GM12878 (cell line): ENCODE data around the gene POU2F1. TPM values are rescaled to one million over a fixed set of nuclear protein-coding genes. Genes with fewer than 3 reads are reported as not detected.

Source experiments
- ATF2 ChIP-seq: IDR thresholded peaks from 2 replicates; pipeline ENCODE4 v1.6.1; 2012; ENCODE audit warnings: low read length, inconsistent platforms
- MTA2 ChIP-seq: fragments of 450-650 bp; IDR thresholded peaks from 2 replicates; pipeline ENCODE4 v1.6.1; 2016; ENCODE audit warnings: low read depth, mild to moderate bottlenecking, moderate library complexity
- MXI1 ChIP-seq: fragments of 150-350 bp; IDR thresholded peaks from 2 replicates; pipeline ENCODE4 v1.6.1; 2011; ENCODE audit warnings: low read depth, mild to moderate bottlenecking, inconsistent platforms, low read length, improper control_type of control experiment
- PBX3 ChIP-seq: IDR thresholded peaks from 2 replicates; pipeline ENCODE4 v1.6.1; 2011; ENCODE audit warnings: mild to moderate bottlenecking, low read depth, low read length, moderate library complexity; ENCODE audit not compliant: insufficient replicate concordance
- PKNOX1 ChIP-seq: fragments of 450-650 bp; IDR thresholded peaks from 2 replicates; pipeline ENCODE4 v1.6.1; 2016; ENCODE audit warnings: mild to moderate bottlenecking
- POU2F2 ChIP-seq: IDR thresholded peaks from 3 replicates; pipeline ENCODE4 v1.6.1; 2011; ENCODE audit warnings: low read depth, mild to moderate bottlenecking, low read length, borderline replicate concordance
- RBBP5 ChIP-seq: fragments of 200-600 bp; sonication (generic); conservative IDR thresholded peaks from 2 replicates; pipeline ENCODE4 v1.6.1; 2016
- SMAD5 ChIP-seq: IDR thresholded peaks from 2 replicates; pipeline ENCODE4 v1.6.1; 2016; ENCODE audit warnings: antibody characterized with exemption, low read depth
- SP1 ChIP-seq: IDR thresholded peaks from one replicate; pipeline ENCODE4 v1.6.1; 2011; ENCODE audit warnings: low read depth, low read length
- SUZ12 ChIP-seq: fragments of 200-600 bp; sonication (generic); IDR thresholded peaks from one replicate; pipeline ENCODE4 v1.6.1; 2018; ENCODE audit warnings: antibody characterized with exemption, mild to moderate bottlenecking; ENCODE audit not compliant: unreplicated experiment
- TCF3 ChIP-seq: IDR thresholded peaks from 2 replicates; pipeline ENCODE4 v1.6.1; 2012; ENCODE audit warnings: low read depth, mild to moderate bottlenecking, low read length, borderline replicate concordance; ENCODE audit not compliant: insufficient read depth
- USF2 ChIP-seq: IDR thresholded peaks from 2 replicates; pipeline ENCODE4 v1.6.1; 2011; ENCODE audit warnings: low read depth, low read length, improper control_type of control experiment, borderline replicate concordance
- ZNF384 ChIP-seq: IDR thresholded peaks from 2 replicates; pipeline ENCODE4 v1.6.1; 2012; ENCODE audit warnings: low read depth, mild to moderate bottlenecking, low read length, improper control_type of control experiment, borderline replicate concordance
- ZZZ3 ChIP-seq: IDR thresholded peaks from 2 replicates; pipeline ENCODE4 v1.6.1; 2011; ENCODE audit warnings: low read depth; ENCODE audit not compliant: control insufficient read depth, insufficient read length
- polyA plus RNA-seq, 11 experiments: library from polyadenylated mRNA; depleted of rRNA in 4 of 11; unstranded in 6 of 11; stranded (reverse) in 5 of 11; fragments of >200 nt; fragmentation: Nextera tagmentation in 4 of 11; fragmentation: Illumina TruSeq in 1 of 11; extraction: Ambion mirVana in 4 of 11; extraction: Trizol in 1 of 11; gene quantifications; 1 replicate in 1 of 11; 2 replicates in 10 of 11; pipeline versions ENCODE4 v1.2.1 to v1.2.3, GENCODE V29; 2011 to 2016; ENCODE audit warnings: inconsistent platforms in 2 of 11, missing spikeins in 2 of 11, low read depth in 1 of 11
- total RNA-seq, 4 experiments: library from RNA; depleted of rRNA in 3 of 4; stranded (reverse); fragments of >200 nt in 3 of 4; fragmentation: Illumina TruSeq in 1 of 4; extraction: Trizol in 1 of 4; gene quantifications; 2 replicates each; pipeline versions ENCODE4 v1.2.1 to v1.2.3, GENCODE V29; 2013 to 2021

POU2F1 gene
- total and polyA plus RNA-seq, 10 of the 15 experiments (the other 5 are each of a cell fraction or from before 2014, with no cell fraction given) = 2.5 to 21.7 (median 12.5) TPM

GRCh38 chr1:167291539-167292185 is 71.0 kb downstream of the POU2F1 start (continued):
- TF ChIP-seq ATF2 (no peak), PBX3 (no peak), MXI1 (no peak), ZNF384 (no peak), POU2F2 (no peak), PKNOX1 (no peak), SP1 (no peak), SMAD5 (no peak), ZZZ3 (no peak), SUZ12 (no peak), RBBP5 (no peak), USF2 (no peak), MTA2 (no peak), TCF3 (no peak)
